ENCODE data around the gene GPR15. TPM values are rescaled to one million over a fixed set of nuclear protein-coding genes. Genes with fewer than 3 reads are reported as not detected.

GPR15 gene
- polyA plus RNA-seq, 1 donor from 2014 or later = not detected

DNA sequence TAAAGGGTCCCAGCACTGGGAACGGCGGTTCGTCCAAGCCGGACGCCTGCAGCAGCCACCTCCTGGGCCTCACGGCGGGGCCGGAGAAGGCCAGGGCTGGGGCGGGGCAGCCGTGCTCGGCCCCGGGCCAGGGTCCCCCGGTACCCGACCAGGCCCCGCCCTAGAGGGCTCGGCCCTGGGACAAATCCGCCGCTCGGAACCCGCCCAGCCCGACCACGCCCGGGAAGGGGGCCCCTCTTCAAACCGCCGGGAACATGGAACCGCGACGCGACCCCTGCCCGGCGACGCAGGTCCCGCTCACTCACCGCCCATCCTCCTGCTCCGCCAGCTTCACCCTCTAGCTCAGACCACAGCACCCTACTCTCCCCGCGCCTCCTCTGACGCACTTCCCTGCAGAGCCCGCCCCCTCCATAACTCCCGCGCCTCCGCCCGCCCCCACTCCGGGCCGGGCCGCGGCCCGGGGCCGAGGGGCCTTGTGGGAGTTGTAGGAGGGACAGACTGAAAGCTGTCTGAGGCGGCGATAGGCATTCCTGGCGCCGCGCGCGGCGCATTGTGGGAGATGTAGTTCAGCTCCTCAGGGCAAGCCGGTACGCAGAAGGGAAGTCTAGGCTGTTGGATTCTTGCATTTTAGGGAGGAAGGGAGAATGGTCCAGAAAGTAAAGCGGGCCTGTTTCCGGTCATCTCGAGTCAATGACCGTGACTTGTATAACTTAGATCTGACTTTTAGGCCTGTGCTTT lies 9.1 kb upstream of the GPR15 start, which contains the start of gene CLDND1:
Gene CLDND1 (minus strand): TSS at position 359 of the 738 bp plus-strand sequence. CDS start 1,478 bp downstream, outside the sequence.
- peak within 1 kb of the TSS; percentile 71 for H2AFZ ChIP-seq (ENCODE audit: low read depth, low read length)
- H3K27ac ChIP-seq (ENCODE audit: low read length) = peak within 1 kb of the TSS; percentile 65
- H3K9me2 ChIP-seq (ENCODE audit: insufficient read depth, low read length) = no peaks in the 10 kb centered on the region
- peaks cover 28% of the 10 kb centered on the region for H3K79me2 ChIP-seq (replicated peaks; ENCODE audit: insufficient read depth, low read length)
- TF ChIP-seq TAF1 (IDR thresholded peaks at IDR 0.05; ENCODE audit: low read depth) (peak; percentile 21), RAD21 (conservative IDR thresholded peaks at IDR 0.05) (no peak), SMC3 (conservative IDR thresholded peaks at IDR 0.05; ENCODE audit: poor library complexity) (no peak), POLR2AphosphoS5 (IDR thresholded peaks at IDR 0.05) (peak; percentile 95), REST (IDR thresholded peaks at IDR 0.05; ENCODE audit: borderline replicate concordance) (peak; percentile 19), MXI1 (conservative IDR thresholded peaks at IDR 0.05; ENCODE audit: poor library complexity, severe bottlenecking) (peak; percentile 50), EP300 (conservative IDR thresholded peaks at IDR 0.05; ENCODE audit: poor library complexity, severe bottlenecking) (peak; percentile 60)
- peak within 1 kb of the TSS; percentile 79 for H3K9ac ChIP-seq (ENCODE audit: low read length)
- H3K4me3 ChIP-seq (ENCODE audit: low read length) = peak within 1 kb of the TSS; percentile 87
- no peaks in the 10 kb centered on the region for H3K27me3 ChIP-seq (ENCODE audit: insufficient read depth, low read depth, low read length)
- no peaks in the 10 kb centered on the region for H3F3A ChIP-seq (ENCODE audit: insufficient read depth, low read length, poor library complexity, severe bottlenecking)
- peak within 1 kb of the TSS; percentile 77 for H3K4me2 ChIP-seq (ENCODE audit: low read length)
- H3K9me3 ChIP-seq (ENCODE audit: low read length) = no peaks in the 10 kb centered on the region
- H4K20me1 ChIP-seq (ENCODE audit: insufficient read depth) = no peaks in the 10 kb centered on the region
- peaks cover 14% of the 10 kb centered on the region for H3K36me3 ChIP-seq (ENCODE audit: insufficient read depth, low read length)

DNA sequence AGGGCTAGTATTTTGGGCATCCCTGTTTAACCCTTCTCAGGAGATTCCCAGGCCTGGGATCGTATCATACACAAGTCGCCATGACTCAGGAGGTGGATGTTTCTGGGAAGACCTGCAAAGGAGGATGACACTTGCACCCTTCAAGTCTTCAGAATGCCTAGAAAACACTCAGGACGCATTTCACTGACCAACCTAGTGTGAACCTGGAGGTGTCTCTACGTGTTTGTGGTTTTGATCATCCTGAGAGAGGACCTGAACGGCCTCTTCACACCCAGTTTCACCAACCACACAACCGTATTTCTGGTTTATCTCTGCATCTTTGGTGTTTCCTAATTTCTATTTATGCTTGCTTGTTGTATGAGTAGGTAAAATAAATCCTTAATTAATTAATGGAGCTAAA lies 6.3 kb upstream of the GPR15 start:
- Histone ChIP-seq H3K9me2 (ENCODE audit: insufficient read depth, low read length) (no peaks in the 10 kb centered on the region), H3K4me2 (ENCODE audit: low read length) (no peak overlapping the region), H4K20me1 (ENCODE audit: insufficient read depth) (no peaks in the 10 kb centered on the region), H2AFZ (ENCODE audit: low read depth, low read length) (no peak overlapping the region), H3K27me3 (ENCODE audit: insufficient read depth, low read depth, low read length) (no peaks in the 10 kb centered on the region), H3F3A (ENCODE audit: insufficient read depth, low read length, poor library complexity, severe bottlenecking) (no peaks in the 10 kb centered on the region), H3K27ac (ENCODE audit: low read length) (no peak overlapping the region), H3K4me3 (ENCODE audit: low read length) (no peak overlapping the region), H3K79me2 (replicated peaks; ENCODE audit: insufficient read depth, low read length) (peaks cover 22% of the 10 kb centered on the region), H3K36me3 (ENCODE audit: insufficient read depth, low read length) (peaks cover 6% of the 10 kb centered on the region), H3K9me3 (ENCODE audit: low read length) (no peaks in the 10 kb centered on the region), H3K9ac (ENCODE audit: low read length) (no peak overlapping the region)
- TF ChIP-seq MXI1 (conservative IDR thresholded peaks at IDR 0.05; ENCODE audit: poor library complexity, severe bottlenecking) = no peak
- TF ChIP-seq EP300 (conservative IDR thresholded peaks at IDR 0.05; ENCODE audit: poor library complexity, severe bottlenecking) = no peak
- TF ChIP-seq SMC3 (conservative IDR thresholded peaks at IDR 0.05; ENCODE audit: poor library complexity) = no peak
- no peak for TF ChIP-seq RAD21 (conservative IDR thresholded peaks at IDR 0.05)
- TF ChIP-seq POLR2AphosphoS5 (IDR thresholded peaks at IDR 0.05) = no peak
- TF ChIP-seq CTCF (IDR thresholded peaks at IDR 0.05; ENCODE audit: poor library complexity, severe bottlenecking) = no peak
- no peak for TF ChIP-seq TAF1 (IDR thresholded peaks at IDR 0.05; ENCODE audit: low read depth)
- no peak for TF ChIP-seq REST (IDR thresholded peaks at IDR 0.05; ENCODE audit: borderline replicate concordance)
- TF ChIP-seq EZH2 (IDR thresholded peaks at IDR 0.05; ENCODE audit: borderline replicate concordance, insufficient read depth, low read length, poor library complexity, severe bottlenecking) = no peak
